HEK293 (cell line): Measurements from ENCODE around the gene PPFIA2.

Experiments
- CTCF ChIA-PET: fragments of 350-600 bp; formaldehyde crosslinking; extraction: SDS; loops from one replicate; lab custom pipeline; 2021; ENCODE audit warnings: antibody characterized with exemption; lab: Yijun Ruan, JAX
- POLR2A ChIA-PET: fragments of 300-600 bp; formaldehyde crosslinking; extraction: SDS; loops from one replicate; lab custom pipeline; 2020; ENCODE audit warnings: antibody characterized with exemption, inconsistent platforms; lab: Yijun Ruan, JAX
- H3K27ac ChIP-seq: fragments of 200-500 bp; sonication (Bioruptor generic); 2 replicates; pipeline ENCODE4 v1.5.1; 2014; ENCODE audit warnings: low read depth, low read length, control low read depth, inconsistent platforms; ENCODE audit errors: extremely low read depth
- H3K36me3 ChIP-seq, 2 experiments: fragments of 200-500 bp in 1 of 2; sonication (Bioruptor generic) in 1 of 2; 1 replicate in 1 of 2; 2 replicates in 1 of 2; pipeline ENCODE4 v1.5.1; 2014 to 2017; ENCODE audit warnings: inconsistent platforms in 2 of 2, low read length in 2 of 2; ENCODE audit not compliant: control insufficient read depth in 2 of 2, insufficient read depth in 1 of 2
- H3K4me1 ChIP-seq: fragments of 200-500 bp; sonication (Bioruptor generic); 2 replicates; pipeline ENCODE4 v1.5.1; 2014; ENCODE audit warnings: mild to moderate bottlenecking, low read length, inconsistent platforms; ENCODE audit not compliant: control insufficient read depth, insufficient read depth
- H3K4me3 ChIP-seq: 2 replicates; pipeline ENCODE4 v1.5.1; 2011; ENCODE audit warnings: low read depth, mild to moderate bottlenecking, control low read depth, low read length, moderate library complexity
- H3K9me3 ChIP-seq: fragments of 200-500 bp; sonication (Bioruptor generic); 2 replicates; pipeline ENCODE4 v1.5.1; 2014; ENCODE audit warnings: low read depth, low read length, inconsistent platforms; ENCODE audit not compliant: control insufficient read depth, insufficient read depth
- EGR2 ChIP-seq: fragments of 450-650 bp; formaldehyde crosslinking; IDR thresholded peaks from 2 replicates; pipeline ENCODE4 v1.5.1; 2016; ENCODE audit warnings: low read depth, missing biosample characterization, missing genetic modification characterization
- IKZF3 ChIP-seq: fragments of 450-650 bp; IDR thresholded peaks from 2 replicates; pipeline ENCODE4 v1.5.0; 2018; ENCODE audit warnings: missing biosample characterization, mild to moderate bottlenecking, missing genetic modification characterization, moderate library complexity
- KLF1 ChIP-seq: fragments of 450-650 bp; formaldehyde crosslinking; IDR thresholded peaks from 2 replicates; pipeline ENCODE4 v1.5.1; 2016; ENCODE audit warnings: missing biosample characterization, missing genetic modification characterization
- MZF1 ChIP-seq: fragments of 450-650 bp; formaldehyde crosslinking; IDR thresholded peaks from 2 replicates; pipeline ENCODE4 v1.5.1; 2017; ENCODE audit warnings: missing biosample characterization, missing genetic modification characterization, borderline replicate concordance
- OVOL3 ChIP-seq: fragments of 450-650 bp; formaldehyde crosslinking; IDR thresholded peaks from 2 replicates; pipeline ENCODE4 v1.5.1; 2016; ENCODE audit warnings: missing biosample characterization, missing genetic modification characterization
- ZBTB44 ChIP-seq: fragments of 450-650 bp; IDR thresholded peaks from 2 replicates; pipeline ENCODE4 v1.5.1; 2018; ENCODE audit warnings: missing biosample characterization, mild to moderate bottlenecking, missing genetic modification characterization
- ZBTB6 ChIP-seq: fragments of 450-650 bp; formaldehyde crosslinking; IDR thresholded peaks from 2 replicates; pipeline ENCODE4 v1.5.1; 2017; ENCODE audit warnings: missing biosample characterization, missing genetic modification characterization
- ZFP41 ChIP-seq: fragments of 450-650 bp; formaldehyde crosslinking; IDR thresholded peaks from 2 replicates; pipeline ENCODE4 v1.5.1; 2016; ENCODE audit warnings: missing biosample characterization, missing genetic modification characterization, borderline replicate concordance
- ZNF140 ChIP-seq: fragments of 450-650 bp; formaldehyde crosslinking; IDR thresholded peaks from 2 replicates; pipeline ENCODE4 v1.5.1; 2016; ENCODE audit warnings: missing biosample characterization, missing genetic modification characterization
- ZNF155 ChIP-seq: fragments of 450-650 bp; formaldehyde crosslinking; IDR thresholded peaks from 2 replicates; pipeline ENCODE4 v1.5.1; 2016; ENCODE audit warnings: missing biosample characterization, missing genetic modification characterization
- ZNF19 ChIP-seq: fragments of 450-650 bp; formaldehyde crosslinking; IDR thresholded peaks from 2 replicates; pipeline ENCODE4; 2016; ENCODE audit warnings: missing biosample characterization, missing genetic modification characterization, low read depth
- ZNF214 ChIP-seq: fragments of 450-650 bp; formaldehyde crosslinking; IDR thresholded peaks from 2 replicates; pipeline ENCODE4 v1.5.1; 2017; ENCODE audit warnings: missing biosample characterization, mild to moderate bottlenecking, missing genetic modification characterization, borderline replicate concordance
- ZNF23 ChIP-seq: fragments of 450-650 bp; formaldehyde crosslinking; IDR thresholded peaks from 2 replicates; pipeline ENCODE4 v1.5.1; 2016; ENCODE audit warnings: missing biosample characterization, missing genetic modification characterization, borderline replicate concordance
- ZNF398 ChIP-seq: fragments of 450-650 bp; formaldehyde crosslinking; IDR thresholded peaks from 2 replicates; pipeline ENCODE4 v1.5.1; 2017; ENCODE audit warnings: missing biosample characterization, missing genetic modification characterization
- ZNF433 ChIP-seq: fragments of 450-650 bp; formaldehyde crosslinking; IDR thresholded peaks from 2 replicates; pipeline ENCODE4 v1.5.1; 2016; ENCODE audit warnings: missing biosample characterization, missing genetic modification characterization, low read depth
- ZNF48 ChIP-seq: fragments of 450-650 bp; formaldehyde crosslinking; IDR thresholded peaks from 2 replicates; pipeline ENCODE4 v1.5.1; 2016; ENCODE audit warnings: missing biosample characterization, missing genetic modification characterization
- ZNF513 ChIP-seq: fragments of 450-650 bp; IDR thresholded peaks from 2 replicates; pipeline ENCODE4 v1.5.1; 2018; ENCODE audit warnings: missing biosample characterization, missing genetic modification characterization
- ZNF623 ChIP-seq: fragments of 450-650 bp; formaldehyde crosslinking; IDR thresholded peaks from 2 replicates; pipeline ENCODE4 v1.5.1; 2016; ENCODE audit warnings: missing biosample characterization, missing genetic modification characterization
- ZNF660 ChIP-seq: fragments of 450-650 bp; IDR thresholded peaks from 2 replicates; pipeline ENCODE4 v1.5.1; 2018; ENCODE audit warnings: missing biosample characterization, mild to moderate bottlenecking, missing genetic modification characterization
- ZNF701 ChIP-seq: fragments of 450-650 bp; formaldehyde crosslinking; IDR thresholded peaks from 2 replicates; pipeline ENCODE4 v1.5.1; 2016; ENCODE audit warnings: missing biosample characterization, missing genetic modification characterization
- ZSCAN16 ChIP-seq: fragments of 450-650 bp; formaldehyde crosslinking; IDR thresholded peaks from 2 replicates; pipeline ENCODE4 v1.5.1; 2016; ENCODE audit warnings: missing biosample characterization, missing genetic modification characterization

The PPFIA2 gene

GRCh38 chr12:81270385-81270784 lies 488.8 kb downstream of the PPFIA2 start:
- TF ChIP-seq ZNF433 (tag by site-specific recombination) (no peak), ZNF48 (tag by site-specific recombination) (no peak), ZNF660 (tag by site-specific recombination) (no peak), ZSCAN16 (tag by site-specific recombination) (no peak), KLF1 (tag by site-specific recombination) (no peak), OVOL3 (no peak), ZNF398 (tag by site-specific recombination) (no peak), ZNF513 (tag by site-specific recombination) (no peak), ZBTB6 (no peak), EGR2 (tag by site-specific recombination) (no peak), ZNF701 (tag by site-specific recombination) (no peak), ZNF623 (tag by site-specific recombination) (no peak), ZFP41 (tag by site-specific recombination) (no peak)
- H3K9me3 ChIP-seq = no peaks in the 10 kb centered on the region
- ChIA-PET POLR2A (no interaction called here), CTCF (no interaction called here)
- no peak overlapping the region for H3K27ac ChIP-seq
- no peaks in the 10 kb centered on the region for H3K36me3 ChIP-seq
- H3K4me1 ChIP-seq = no peaks in the 10 kb centered on the region
- no peak overlapping the region for H3K4me3 ChIP-seq

- no peak overlapping the region for H3K4me3 ChIP-seq
- no peak overlapping the region for H3K27ac ChIP-seq
- ChIA-PET CTCF (interaction anchor here (0.6 kb wide), 1 partner anchor 423 kb away, joined by 3 read pairs; no protein-coding TSS in a partner anchor), POLR2A (no interaction called here)
- no peaks in the 10 kb centered on the region for H3K9me3 ChIP-seq
- H3K36me3 ChIP-seq = no peaks in the 10 kb centered on the region
- no peak for TF ChIP-seq ZNF155 (tag by site-specific recombination)
- TF ChIP-seq ZNF23 = no peak
- no peak for TF ChIP-seq ZNF19 (tag by site-specific recombination)
- no peak for TF ChIP-seq ZBTB44 (tag by site-specific recombination)
- no peak for TF ChIP-seq ZNF214 (tag by site-specific recombination)
- TF ChIP-seq IKZF3 (tag by site-specific recombination) = no peak
- TF ChIP-seq MZF1 = no peak
- TF ChIP-seq ZNF140 (tag by site-specific recombination) = no peak
- no peaks in the 10 kb centered on the region for H3K4me1 ChIP-seq
Observed at GRCh38 chr12:81263072-81263471, 496.1 kb downstream of the PPFIA2 start.
